PFSK-1 (cell line): ENCODE measurements around the gene SP3.

Experiments
- POLR2AphosphoS5 ChIP-seq: IDR thresholded peaks from 2 replicates; pipeline ENCODE4 v1.6.1; 2012; ENCODE audit warnings: low read depth, mild to moderate bottlenecking, control low read depth, low read length, moderate library complexity
- REST ChIP-seq, 2 experiments: IDR thresholded peaks; 2 replicates each; pipeline versions ENCODE4 v1.6.1 to v1.8.0; 2011 to 2012; ENCODE audit warnings: low read depth in 2 of 2, low read length in 2 of 2, control low read depth in 1 of 2, inconsistent platforms in 1 of 2, mild to moderate bottlenecking in 1 of 2, moderate library complexity in 1 of 2; ENCODE audit not compliant: insufficient read depth in 1 of 2
- TAF1 ChIP-seq: IDR thresholded peaks from 2 replicates; pipeline ENCODE4 v1.6.1; 2012; ENCODE audit warnings: low read length, control low read depth, borderline replicate concordance; ENCODE audit not compliant: insufficient read depth

DNA sequence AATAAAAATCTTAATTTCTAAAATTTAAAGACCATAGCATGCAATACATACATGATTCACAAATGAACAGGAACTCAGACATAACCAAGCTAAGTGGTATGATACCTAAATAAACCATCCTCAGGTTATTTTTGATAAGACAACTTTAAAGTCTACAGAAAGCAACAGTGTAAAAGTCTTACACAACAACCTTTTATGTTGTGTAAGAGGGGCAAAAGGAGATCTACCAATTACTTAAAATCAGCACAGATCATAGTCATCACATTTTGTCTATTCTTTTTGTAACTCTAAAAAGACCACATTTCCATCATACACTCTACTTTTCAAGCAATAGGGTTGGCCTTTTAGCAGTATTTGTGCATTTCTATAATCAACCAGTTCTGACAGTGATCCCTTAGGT lies 16.3 kb downstream of the SP3 start:
- no peak for TF ChIP-seq REST (IDR thresholded peaks at IDR 0.05; ENCODE audit: insufficient read depth in 1 of 2, low read depth in 2 of 2, low read length in 2 of 2)
- no peak for TF ChIP-seq TAF1
- no peak for TF ChIP-seq POLR2AphosphoS5
